NCI-H2227 (cell line): ENCODE data around the gene MAP10.

Experiments
- DNase-seq: peaks from one replicate; lab custom pipeline; 2025; ENCODE audit not compliant: unreplicated experiment; lab: John Stamatoyannopoulos, UW

MAP10 gene

DNA sequence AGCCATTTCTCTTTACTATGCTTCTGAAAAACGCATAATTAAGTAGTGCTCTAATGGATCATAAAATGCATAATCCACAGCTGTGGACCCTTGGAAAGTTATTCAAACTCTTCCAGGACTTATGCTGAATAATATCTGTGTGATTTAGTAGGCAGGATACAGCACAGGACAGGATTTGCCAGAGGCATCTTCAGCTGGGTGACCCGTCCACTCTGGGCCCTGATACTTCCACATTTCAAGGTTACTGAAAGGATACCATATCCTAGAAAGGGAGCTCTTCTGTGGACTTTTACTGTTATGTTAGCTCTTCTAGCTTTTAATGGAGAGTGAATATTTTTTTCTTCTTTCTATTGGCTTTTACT lies 49.6 kb downstream of the MAP10 start:
- DNase-seq: no peak

DNA sequence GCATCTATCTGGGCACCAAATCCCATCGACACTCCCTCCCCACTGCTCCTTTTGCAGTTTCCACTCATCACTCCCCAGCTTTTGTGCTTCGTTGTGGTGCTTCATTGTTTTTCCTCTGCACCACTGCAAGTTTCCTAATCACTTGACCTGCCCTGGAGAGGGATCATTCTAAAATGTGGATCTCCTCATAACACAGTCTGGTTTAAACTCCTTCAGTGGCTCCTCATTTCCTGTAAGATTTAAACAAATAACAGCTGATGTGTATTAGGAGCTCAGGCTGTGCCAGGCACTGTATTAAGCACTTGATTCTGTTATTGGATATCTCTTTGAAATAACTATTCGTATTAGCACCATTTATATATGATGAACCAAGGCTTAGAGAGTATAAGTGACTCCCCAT lies 51.3 kb downstream of the MAP10 start:
- DNase-seq: no peak
